ENCODE measurements around the gene SLC26A3. TPM values are rescaled to one million over a fixed set of nuclear protein-coding genes. Genes with fewer than 3 reads are reported as not detected.

SLC26A3 gene
- total and polyA plus RNA-seq, 3 donors from 2014 or later: 1.1 to 1.3 TPM; not detected in 1

GRCh38 chr7:107725138-107725740, 77.8 kb downstream of the SLC26A3 start:
- no peak for TF ChIP-seq POLR2A (IDR thresholded peaks at IDR 0.05)
- TF ChIP-seq CTCF (IDR thresholded peaks at IDR 0.05): peak; percentile 79 to 82 (median 80)
- Histone ChIP-seq H3K27ac (no peak overlapping the region), H3K27me3 (no peaks in the 10 kb centered on the region), H3K4me3 (no peak overlapping the region), H3K36me3 (ENCODE audit: low read depth, missing control alignments) (no peaks in the 10 kb centered on the region), H3K4me1 (no peaks in the 10 kb centered on the region), H3K9me3 (no peaks in the 10 kb centered on the region)
- DNase-seq: peak; percentile 78
- 22 to 26% methylated on average over 4 of the region's 4 CpGs for WGBS, 2 donors
- intact Hi-C loops (cut with DNase I; ENCODE audit: low total_unique reads): loop anchor here (10.0 kb wide), 1 partner anchor 260 kb away; no protein-coding TSS in a partner anchor

DNA sequence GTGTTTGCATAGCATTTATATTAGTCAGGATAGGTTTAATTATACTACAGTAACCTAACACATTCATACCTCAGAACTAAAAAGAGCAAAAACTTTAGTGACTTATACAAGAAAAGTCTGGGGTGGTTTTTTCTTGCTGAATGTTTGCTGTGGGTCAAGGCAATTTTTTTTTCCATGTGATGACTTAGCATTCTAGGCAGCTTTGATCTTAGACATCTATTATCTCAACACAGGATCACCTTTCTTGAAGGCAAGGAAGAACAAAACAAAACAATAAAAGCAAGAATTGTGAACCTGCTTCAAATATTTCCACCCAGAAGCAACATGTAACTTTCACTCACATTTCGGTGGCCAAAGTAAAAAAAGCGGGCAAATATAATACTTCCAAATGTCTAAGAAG, 79.8 kb downstream of the SLC26A3 start:
- 96 to 100% methylated on average over 2 of the region's 2 CpGs for WGBS, 2 donors
- Histone ChIP-seq H3K36me3 (ENCODE audit: low read depth, missing control alignments) (no peaks in the 10 kb centered on the region), H3K4me3 (no peak overlapping the region), H3K9me3 (no peaks in the 10 kb centered on the region), H3K27me3 (no peaks in the 10 kb centered on the region), H3K4me1 (no peaks in the 10 kb centered on the region), H3K27ac (no peak overlapping the region)
- intact Hi-C loops (cut with DNase I; ENCODE audit: low total_unique reads): loop anchor here (10.0 kb wide), 1 partner anchor 258 kb away; no protein-coding TSS in a partner anchor
- no peak for DNase-seq
- TF ChIP-seq POLR2A (IDR thresholded peaks at IDR 0.05) (no peak), CTCF (IDR thresholded peaks at IDR 0.05) (no peak)

DNA sequence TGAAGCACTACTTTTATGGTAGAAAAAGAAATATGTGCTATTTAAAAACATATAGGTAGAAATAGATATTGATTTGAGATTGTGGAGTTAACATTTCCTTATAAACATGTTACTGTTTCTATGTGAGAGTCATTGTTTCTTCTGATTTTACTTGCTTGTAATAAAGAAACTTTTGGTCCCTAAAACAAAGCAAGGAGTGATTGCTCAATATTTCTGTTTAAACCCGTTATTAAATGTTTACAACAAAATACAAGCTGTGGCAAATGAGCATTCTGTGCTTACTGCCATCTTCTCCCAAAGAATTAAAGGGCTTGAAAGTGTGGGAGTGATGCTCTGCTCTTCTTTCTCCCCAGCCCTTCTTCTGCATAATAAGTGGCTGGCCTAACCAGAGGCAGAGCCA, 81.7 kb downstream of the SLC26A3 start:
- intact Hi-C loops (cut with DNase I; ENCODE audit: low total_unique reads): loop anchor here (10.0 kb wide), 1 partner anchor 256 kb away; no protein-coding TSS in a partner anchor
- 56 to 57% methylated on average over 1 of the region's 1 CpG for WGBS, 2 donors

DNA sequence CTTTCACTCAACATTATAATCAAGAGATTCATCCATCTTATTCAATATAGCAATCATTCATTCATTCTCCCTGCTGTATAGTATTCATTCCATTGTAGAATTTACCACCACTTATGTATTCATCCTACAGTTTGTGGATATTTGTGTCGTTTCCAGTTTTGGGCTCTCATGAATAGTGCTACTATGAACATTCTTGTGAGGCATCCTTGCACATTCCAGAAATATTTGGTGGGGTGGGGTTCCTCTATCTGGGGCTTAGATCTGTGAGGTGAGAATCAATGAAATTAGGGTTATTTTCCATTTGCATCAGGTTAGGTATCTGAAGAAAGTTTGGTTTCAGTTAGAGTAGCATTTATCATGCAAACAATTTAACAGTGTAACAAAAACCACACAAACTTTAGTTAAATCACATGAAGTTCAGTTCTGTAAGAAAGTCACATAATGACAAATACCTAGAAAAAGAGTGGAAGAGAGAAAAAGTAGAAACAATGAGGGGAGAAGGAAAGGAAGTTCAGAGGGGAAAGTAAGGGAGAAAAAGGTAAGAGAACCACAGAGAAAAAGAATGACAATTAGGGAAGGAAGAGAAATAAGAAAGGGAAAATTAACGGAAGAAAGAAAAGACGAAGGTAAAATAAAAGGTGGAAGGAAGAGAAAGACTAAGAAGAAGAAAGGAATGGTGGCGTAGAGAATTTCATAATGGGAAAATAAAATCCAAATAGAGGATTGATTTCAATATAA, 84.4 kb downstream of the SLC26A3 start:
- H3K9me3 ChIP-seq: no peaks in the 10 kb centered on the region
- no peaks in the 10 kb centered on the region for H3K36me3 ChIP-seq (ENCODE audit: low read depth, missing control alignments)
- H3K4me1 ChIP-seq: no peaks in the 10 kb centered on the region
- intact Hi-C loops (cut with DNase I; ENCODE audit: low total_unique reads): no loop called here
- H3K4me3 ChIP-seq: no peak overlapping the region
- no peaks in the 10 kb centered on the region for H3K27me3 ChIP-seq
- TF ChIP-seq POLR2A (IDR thresholded peaks at IDR 0.05): no peak
- TF ChIP-seq CTCF (IDR thresholded peaks at IDR 0.05): no peak
- no peak overlapping the region for H3K27ac ChIP-seq
- 84 to 90% methylated on average over 4 of the region's 4 CpGs for WGBS, 2 donors
- no peak for DNase-seq

More for the DNA sequence above, 81.7 kb downstream of the SLC26A3 start:
- H3K4me1 ChIP-seq: no peaks in the 10 kb centered on the region
- no peaks in the 10 kb centered on the region for H3K27me3 ChIP-seq
- DNase-seq: no peak
- TF ChIP-seq POLR2A (IDR thresholded peaks at IDR 0.05): no peak
- H3K27ac ChIP-seq: no peak overlapping the region
- H3K4me3 ChIP-seq: no peak overlapping the region
- no peaks in the 10 kb centered on the region for H3K36me3 ChIP-seq (ENCODE audit: low read depth, missing control alignments)
- H3K9me3 ChIP-seq: no peaks in the 10 kb centered on the region

GRCh38 chr7:107715531-107715930, 87.5 kb downstream of the SLC26A3 start:
- no peak overlapping the region for H3K4me3 ChIP-seq
- no peaks in the 10 kb centered on the region for H3K27me3 ChIP-seq
- WGBS, 2 donors: 89 to 94% methylated on average over 6 of the region's 6 CpGs
- TF ChIP-seq CTCF (IDR thresholded peaks at IDR 0.05) (no peak), POLR2A (IDR thresholded peaks at IDR 0.05) (no peak)
- H3K4me1 ChIP-seq: no peaks in the 10 kb centered on the region
- no peaks in the 10 kb centered on the region for H3K36me3 ChIP-seq (ENCODE audit: low read depth, missing control alignments)
- DNase-seq: no peak
- H3K9me3 ChIP-seq: no peaks in the 10 kb centered on the region
- H3K27ac ChIP-seq: no peak overlapping the region
- intact Hi-C loops (cut with DNase I; ENCODE audit: low total_unique reads): no loop called here

Other genes starting within 250 kb of the SLC26A3 start
- gene COG5, start 239.3 kb downstream of the SLC26A3 start, total RNA-seq: 10 to 100 TPM; 70.6 to 76.1 TPM
- 27.1 TPM for gene COG5, start 239.3 kb downstream of the SLC26A3 start, polyA plus RNA-seq (ENCODE audit: insufficient read depth, low read depth, low replicate concordance)
- gene DUS4L, start 239.3 kb downstream of the SLC26A3 start, total RNA-seq: 10 to 100 TPM; 19.5 to 30.2 TPM
- 9.5 TPM for gene DUS4L, start 239.3 kb downstream of the SLC26A3 start, polyA plus RNA-seq (ENCODE audit: insufficient read depth, low read depth, low replicate concordance)
- 100 to 1,000 TPM; 114 to 134 TPM for gene BCAP29, start 223.0 kb downstream of the SLC26A3 start, total RNA-seq
- gene BCAP29, start 223.0 kb downstream of the SLC26A3 start, polyA plus RNA-seq (ENCODE audit: insufficient read depth, low read depth, low replicate concordance): 121 TPM
- gene SLC26A4, start 142.4 kb downstream of the SLC26A3 start, total RNA-seq: under 1 TPM; 0.43 to 0.79 TPM
- gene SLC26A4, start 142.4 kb downstream of the SLC26A3 start, polyA plus RNA-seq (ENCODE audit: insufficient read depth, low read depth, low replicate concordance): 1.7 TPM
- 10 to 100 TPM; 29.2 to 42.6 TPM for gene CBLL1, start 59.1 kb downstream of the SLC26A3 start, total RNA-seq
- 58.1 TPM for gene CBLL1, start 59.1 kb downstream of the SLC26A3 start, polyA plus RNA-seq (ENCODE audit: insufficient read depth, low read depth, low replicate concordance)
- gene DLD, start 88.0 kb upstream of the SLC26A3 start, total RNA-seq: 10 to 100 TPM; 50.2 to 57.3 TPM
- gene DLD, start 88.0 kb upstream of the SLC26A3 start, polyA plus RNA-seq (ENCODE audit: insufficient read depth, low read depth, low replicate concordance): 63.7 TPM
- gene LAMB1, start 199.9 kb upstream of the SLC26A3 start, total RNA-seq: 10 to 100 TPM; 42.0 to 65.2 TPM
- 43.1 TPM for gene LAMB1, start 199.9 kb upstream of the SLC26A3 start, polyA plus RNA-seq (ENCODE audit: insufficient read depth, low read depth, low replicate concordance)

All from testis (tissue), 3 donors.